Fibroblast of pulmonary artery (primary cell): ENCODE measurements around the gene GPATCH4.

Experiments
- DNase-seq: peaks from one replicate; pipeline ENCODE4 v3.0.0-alpha.2; 2010; ENCODE audit warnings: low read depth
- H3K4me3 ChIP-seq: replicated peaks from 2 replicates; pipeline ENCODE4 v1.5.1; 2011; ENCODE audit warnings: low read depth, mild to moderate bottlenecking, control low read depth, low read length, moderate library complexity
- CTCF ChIP-seq: IDR thresholded peaks from 2 replicates; pipeline ENCODE4 v1.5.1; 2011; ENCODE audit warnings: mild to moderate bottlenecking, control low read depth, low read length, inconsistent platforms; ENCODE audit errors: missing control alignments

Gene GPATCH4

GRCh38 chr1:156579472-156579871, 21.8 kb downstream of the GPATCH4 start, which contains the start of gene TTC24:
Gene TTC24 (plus strand): TSS chr1:156579723. CDS start chr1:156581365, 1,642 bp downstream.
- no peak for DNase-seq
- H3K4me3 ChIP-seq, result no peak within 1 kb of the TSS
- TF ChIP-seq CTCF, result no peak

- DNase-seq, result no peak
- TF ChIP-seq CTCF, result no peak
- H3K4me3 ChIP-seq, result no peak overlapping the region
These were observed 23.2 kb downstream of the GPATCH4 start for GRCh38 chr1:156578055-156578454.

GRCh38 chr1:156577550-156577949, 23.7 kb downstream of the GPATCH4 start:
- DNase-seq, result no peak
- H3K4me3 ChIP-seq, result no peak overlapping the region
- TF ChIP-seq CTCF, result no peak

GRCh38 chr1:156574039-156574633, 27.1 kb downstream of the GPATCH4 start:
- TF ChIP-seq CTCF, result no peak
- no peak for DNase-seq
- no peak overlapping the region for H3K4me3 ChIP-seq

GRCh38 chr1:156572663-156573018, 28.6 kb downstream of the GPATCH4 start:
- TF ChIP-seq CTCF, result no peak
- peak overlapping the region; percentile 72 for H3K4me3 ChIP-seq
- DNase-seq, result no peak

- no peak for TF ChIP-seq CTCF
- peak within 1 kb of the TSS; percentile 72 for H3K4me3 ChIP-seq
- DNase-seq, result peak; percentile 82
These were observed 29.2 kb downstream of the GPATCH4 start, which contains the start of gene IQGAP3 for GRCh38 chr1:156571919-156572662. Gene IQGAP3 (minus strand): TSS chr1:156572565. CDS start chr1:156572529, 36 bp downstream.
